Left renal cortex interstitium (tissue), 4 donors: ENCODE data around the gene SHTN1. TPM values are rescaled to one million over a fixed set of nuclear protein-coding genes. Genes with fewer than 3 reads are reported as not detected.

Experiments
- DNase-seq, 4 donors: peaks; one replicate each; pipeline ENCODE4 v3.0.0-alpha.2; 2013; ENCODE audit warnings: low read depth in 4 of 4, low spot score in 2 of 4, missing footprints in 1 of 4
- polyA plus RNA-seq, 4 donors: library from polyadenylated mRNA; unstranded; fragments of 120-200 nt; gene quantifications; one replicate each; pipeline ENCODE4 v1.2.1, GENCODE V29; 2013; ENCODE audit not compliant: insufficient read length in 4 of 4

The SHTN1 gene
- polyA plus RNA-seq, 4 donors = 18.2 to 24.3 (median 22.9) TPM

DNA sequence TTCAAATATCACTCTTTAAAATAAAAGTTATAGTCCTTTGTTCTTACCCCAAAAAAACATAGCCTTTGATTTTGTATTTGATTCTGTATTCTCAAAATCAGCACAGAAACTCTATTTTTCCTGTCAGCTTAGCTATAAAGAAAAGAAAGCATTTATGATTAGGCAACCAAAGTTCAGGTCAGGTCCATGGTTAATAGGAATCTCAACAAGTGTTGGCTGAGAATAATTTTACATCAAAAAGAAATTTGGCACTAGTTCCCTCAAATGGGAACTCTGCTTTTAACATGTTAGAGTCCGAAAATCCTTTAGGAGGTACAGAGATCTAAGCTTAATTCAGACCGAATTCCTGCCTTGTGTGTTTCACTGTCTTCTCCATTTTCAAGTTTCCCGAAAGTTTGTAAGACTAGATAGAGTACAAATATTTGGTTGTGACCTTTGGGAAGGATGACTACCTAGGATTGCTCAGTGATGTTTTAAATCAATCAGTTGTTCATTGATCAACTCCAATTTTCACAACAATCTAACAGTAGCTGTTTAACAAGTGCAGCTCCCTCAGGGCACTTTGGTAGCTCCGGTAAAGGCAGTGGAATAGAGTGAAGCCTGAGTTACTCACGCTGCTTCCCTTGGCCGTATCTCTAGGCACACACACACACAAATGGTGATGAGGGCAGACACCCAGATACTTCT lies 164.5 kb downstream of the SHTN1 start:
- no peak for DNase-seq

GRCh38 chr10:116838143-116838725 lies 166.8 kb downstream of the SHTN1 start:
- DNase-seq = no peak

GRCh38 chr10:116836902-116837523 lies 168.0 kb downstream of the SHTN1 start:
- DNase-seq = no peak

GRCh38 chr10:116836083-116836482 lies 168.9 kb downstream of the SHTN1 start:
- DNase-seq = no peak

GRCh38 chr10:116835658-116836057 lies 169.3 kb downstream of the SHTN1 start:
- no peak for DNase-seq

GRCh38 chr10:116833986-116834985 lies 170.7 kb downstream of the SHTN1 start:
- no peak for DNase-seq

DNA sequence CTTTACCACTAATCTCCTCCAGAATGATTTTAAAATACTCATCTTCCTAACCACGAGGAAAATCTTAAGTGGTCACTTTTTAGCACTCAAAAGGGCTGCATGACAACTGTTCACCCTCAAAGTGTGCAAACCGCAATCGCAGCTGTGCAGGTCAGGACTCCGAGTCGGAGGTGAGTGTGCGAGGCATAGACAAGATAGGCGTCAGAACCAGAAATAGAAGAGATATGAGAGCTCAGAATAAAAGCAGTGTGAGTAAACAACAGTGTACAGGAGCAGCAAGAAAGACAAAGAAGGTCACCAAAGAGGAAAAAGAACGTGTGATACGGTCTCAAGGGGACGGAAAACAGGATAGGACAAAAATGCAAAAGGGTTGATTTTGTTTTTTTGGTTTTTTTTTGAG lies 173.2 kb downstream of the SHTN1 start:
- DNase-seq = no peak

Other genes starting within 250 kb of the SHTN1 start
- 1 to 10 TPM; 2.2 to 3.8 (median 2.8) TPM for gene ENO4, start 155.7 kb downstream of the SHTN1 start, polyA plus RNA-seq
- not detected for gene VAX1, start 133.1 kb upstream of the SHTN1 start, polyA plus RNA-seq
- gene KCNK18, start 192.3 kb upstream of the SHTN1 start, polyA plus RNA-seq = not detected
- gene SLC18A2, start 235.9 kb upstream of the SHTN1 start, polyA plus RNA-seq = 1 to 10 TPM in 3 of 4 donors, under 1 TPM in 1; 0.79 to 1.3 (median 1.2) TPM